ENCODE results near the gene PLAGL2. TPM values are rescaled to one million over a fixed set of nuclear protein-coding genes. Genes with fewer than 3 reads are reported as not detected.

PLAGL2 gene
- total and polyA plus RNA-seq, 5 donors: 4.1 to 7.8 (median 6.7) TPM

DNA sequence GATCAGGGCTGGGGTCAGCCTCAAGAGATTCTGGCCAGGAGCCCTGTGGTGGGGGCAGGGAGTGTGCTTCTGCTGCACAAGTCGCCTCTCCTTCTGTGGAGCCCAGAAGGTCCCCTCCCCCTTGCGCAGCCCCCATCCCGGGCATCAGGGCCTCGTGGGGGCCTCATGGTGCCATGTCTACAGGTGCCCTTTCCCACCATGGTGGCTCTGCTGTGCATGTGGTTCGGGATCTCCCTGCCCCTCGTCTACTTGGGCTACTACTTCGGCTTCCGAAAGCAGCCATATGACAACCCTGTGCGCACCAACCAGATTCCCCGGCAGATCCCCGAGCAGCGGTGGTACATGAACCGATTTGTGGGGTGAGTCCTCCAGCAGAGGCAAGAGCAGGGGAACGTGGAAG, 49.9 kb downstream of the PLAGL2 start:
- WGBS: 95% methylated on average over 14 of the region's 14 CpGs
- intact Hi-C loops (cut with DNase I): no loop called here
- H3K27ac ChIP-seq (ENCODE audit: low read length): no peak overlapping the region
- H3K27me3 ChIP-seq (ENCODE audit: control insufficient read depth, insufficient read depth): no peaks in the 10 kb centered on the region
- H3K4me3 ChIP-seq (ENCODE audit: low read length): no peak overlapping the region
- no peaks in the 10 kb centered on the region for H3K9me3 ChIP-seq (ENCODE audit: control insufficient read depth, low read length)
- peaks cover 8% of the 10 kb centered on the region for H3K4me1 ChIP-seq (ENCODE audit: control insufficient read depth, insufficient read depth, low read length)
- ATAC-seq (no peak), DNase-seq (no peak)

DNA sequence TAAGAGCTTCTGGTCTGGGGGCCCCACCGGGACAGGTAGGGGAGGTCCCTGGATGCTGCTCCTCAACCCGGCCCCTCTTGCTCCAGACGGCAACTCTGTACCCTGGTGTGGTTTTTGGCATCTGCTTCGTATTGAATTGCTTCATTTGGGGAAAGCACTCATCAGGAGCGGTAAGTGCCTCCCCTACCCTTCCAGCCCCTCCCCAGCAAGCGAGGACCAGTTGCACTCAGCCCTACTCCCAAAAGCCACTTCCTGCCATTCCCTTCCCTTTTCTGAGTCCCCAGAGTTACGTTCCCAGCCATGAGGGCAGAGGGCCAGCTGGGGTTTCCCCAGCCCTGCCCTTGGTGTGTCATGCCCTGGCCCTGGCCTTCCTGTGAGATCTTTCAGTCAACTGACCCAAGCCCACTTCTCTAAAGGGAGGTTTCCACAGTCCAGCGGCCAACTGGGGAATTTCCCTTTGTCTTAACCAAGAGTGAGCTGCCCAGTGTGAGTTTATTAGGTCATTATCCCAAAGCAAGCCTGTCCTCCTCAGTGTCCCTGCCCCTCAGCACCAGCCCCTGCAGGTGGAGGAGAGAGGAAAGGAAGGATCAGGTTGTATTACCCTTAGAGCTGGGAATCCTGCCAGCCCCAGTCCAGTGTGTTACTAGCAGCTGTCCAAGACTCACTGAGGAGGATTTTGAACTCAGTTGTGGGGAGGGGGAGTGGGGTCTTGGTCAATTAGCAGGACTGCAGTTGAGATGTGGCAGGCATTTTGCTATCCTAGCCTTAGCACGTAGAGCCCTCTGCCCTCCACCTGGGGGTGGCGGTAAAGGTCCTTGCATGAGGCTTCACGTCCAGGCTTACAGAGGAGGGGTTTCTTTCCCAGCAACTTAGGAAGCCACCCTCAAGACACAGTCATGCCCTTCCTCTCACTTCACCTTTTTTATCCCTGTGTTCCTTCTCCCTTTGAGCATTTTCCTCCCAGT, 52.2 kb downstream of the PLAGL2 start:
- Histone ChIP-seq H3K27me3 (ENCODE audit: control insufficient read depth, insufficient read depth) (no peaks in the 10 kb centered on the region), H3K9me3 (ENCODE audit: control insufficient read depth, low read length) (no peaks in the 10 kb centered on the region), H3K27ac (ENCODE audit: low read length) (peak overlapping the region; percentile 34), H3K4me3 (ENCODE audit: low read length) (no peak overlapping the region), H3K4me1 (ENCODE audit: control insufficient read depth, insufficient read depth, low read length) (peaks cover 8% of the 10 kb centered on the region)
- ATAC-seq (peak; percentile 94 to 97), DNase-seq (peak; percentile 94 to 95 (median 94))
- intact Hi-C loops (cut with DNase I): no loop called here
- 35% methylated on average over 11 of the region's 11 CpGs for WGBS

DNA sequence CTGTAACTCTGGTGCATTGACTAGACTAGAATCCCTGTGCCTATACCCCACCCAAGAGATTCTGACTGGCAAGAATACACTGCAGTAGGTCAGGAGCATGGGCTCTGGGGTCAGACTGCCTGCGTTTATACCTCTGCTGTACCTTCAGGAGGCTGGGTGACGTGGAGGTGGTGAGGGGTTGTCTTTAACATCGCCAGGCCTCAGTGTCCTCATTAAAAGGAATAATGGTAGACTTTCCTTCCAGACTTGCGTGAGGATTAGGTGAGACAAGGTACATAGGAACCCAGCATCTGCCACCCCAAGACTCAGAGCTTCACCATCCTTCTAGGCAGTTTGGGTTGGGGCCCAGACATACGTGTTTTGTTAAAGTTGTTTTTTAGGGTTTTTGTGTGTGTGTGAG, 53.8 kb downstream of the PLAGL2 start:
- no peak overlapping the region for H3K4me3 ChIP-seq (ENCODE audit: low read length)
- ATAC-seq (no peak), DNase-seq (no peak)
- H3K4me1 ChIP-seq (ENCODE audit: control insufficient read depth, insufficient read depth, low read length): peaks cover 8% of the 10 kb centered on the region
- no peaks in the 10 kb centered on the region for H3K27me3 ChIP-seq (ENCODE audit: control insufficient read depth, insufficient read depth)
- no peaks in the 10 kb centered on the region for H3K9me3 ChIP-seq (ENCODE audit: control insufficient read depth, low read length)
- H3K27ac ChIP-seq (ENCODE audit: low read length): no peak overlapping the region
- intact Hi-C loops (cut with DNase I): no loop called here
- 97% methylated on average over 5 of the region's 5 CpGs for WGBS

DNA sequence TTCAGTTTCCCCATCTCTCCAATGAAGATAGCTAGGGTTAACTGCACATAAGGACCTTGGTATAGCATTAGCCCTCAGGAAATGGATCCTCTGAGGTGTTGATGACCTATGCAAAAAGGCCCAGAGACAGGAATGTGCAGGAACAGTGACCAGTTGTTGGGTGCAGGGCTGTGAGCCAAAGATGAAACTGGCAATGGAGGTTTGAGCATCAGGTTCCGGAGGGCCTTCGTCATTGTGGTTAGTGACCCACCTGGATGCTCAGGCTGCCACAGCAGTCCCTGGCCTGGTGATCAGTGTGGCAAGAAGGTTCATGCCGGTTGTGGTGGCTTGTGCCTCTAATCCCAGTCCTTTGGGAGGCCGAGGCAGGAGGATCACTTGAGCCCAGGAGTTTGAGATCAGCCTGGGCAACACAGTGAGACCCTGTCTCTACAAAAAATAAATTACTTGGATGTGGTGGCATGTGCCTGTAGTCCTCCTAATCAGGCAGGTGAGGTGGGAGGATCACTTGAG, 54.3 kb downstream of the PLAGL2 start:
- Histone ChIP-seq H3K4me3 (ENCODE audit: low read length) (no peak overlapping the region), H3K27me3 (ENCODE audit: control insufficient read depth, insufficient read depth) (no peaks in the 10 kb centered on the region), H3K9me3 (ENCODE audit: control insufficient read depth, low read length) (no peaks in the 10 kb centered on the region), H3K4me1 (ENCODE audit: control insufficient read depth, insufficient read depth, low read length) (peaks cover 8% of the 10 kb centered on the region), H3K27ac (ENCODE audit: low read length) (no peak overlapping the region)
- intact Hi-C loops (cut with DNase I): no loop called here
- ATAC-seq (no peak), DNase-seq (no peak)
- WGBS: 95% methylated on average over 4 of the region's 4 CpGs

DNA sequence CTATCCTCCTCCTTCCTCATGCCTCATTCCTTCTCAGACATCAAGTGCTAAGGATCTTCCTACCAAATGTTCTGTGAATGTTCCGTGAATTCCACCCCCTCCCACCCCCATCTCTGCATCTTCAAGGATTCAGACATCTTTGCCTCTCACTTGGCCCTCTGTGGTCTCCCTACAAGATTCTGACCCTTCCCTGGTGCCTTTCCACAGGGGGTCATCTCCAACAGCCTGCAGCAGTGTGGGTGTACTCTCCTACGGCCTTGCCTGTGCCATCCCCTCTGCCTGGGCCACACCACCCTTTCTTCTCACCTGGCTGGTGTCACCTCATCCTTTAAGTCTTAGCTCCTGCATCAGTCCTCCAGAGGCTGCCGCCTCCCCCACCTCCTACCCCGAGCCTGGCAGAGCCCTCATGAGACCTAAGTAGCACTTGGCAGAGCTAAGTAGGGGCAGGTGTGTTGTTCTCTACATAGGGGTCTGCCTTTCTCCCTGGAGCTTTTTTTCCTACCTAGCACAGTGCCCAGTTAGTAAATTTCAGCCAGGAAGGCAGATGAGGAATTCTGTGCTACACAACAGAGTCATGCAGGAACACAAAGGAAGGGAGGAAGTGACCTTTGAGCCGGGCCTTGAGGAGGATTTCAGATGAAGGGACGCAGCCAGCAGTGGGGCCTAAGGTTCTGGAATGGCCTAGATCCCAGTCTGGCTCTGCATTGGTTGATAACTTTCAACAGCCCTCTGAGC, 55.0 kb downstream of the PLAGL2 start:
- DNase-seq (no peak), ATAC-seq (no peak)
- H3K9me3 ChIP-seq (ENCODE audit: control insufficient read depth, low read length): no peaks in the 10 kb centered on the region
- peaks cover 8% of the 10 kb centered on the region for H3K4me1 ChIP-seq (ENCODE audit: control insufficient read depth, insufficient read depth, low read length)
- WGBS: 73% methylated on average over 6 of the region's 6 CpGs
- no peak overlapping the region for H3K27ac ChIP-seq (ENCODE audit: low read length)
- no peaks in the 10 kb centered on the region for H3K27me3 ChIP-seq (ENCODE audit: control insufficient read depth, insufficient read depth)
- no peak overlapping the region for H3K4me3 ChIP-seq (ENCODE audit: low read length)
- intact Hi-C loops (cut with DNase I): no loop called here

DNA sequence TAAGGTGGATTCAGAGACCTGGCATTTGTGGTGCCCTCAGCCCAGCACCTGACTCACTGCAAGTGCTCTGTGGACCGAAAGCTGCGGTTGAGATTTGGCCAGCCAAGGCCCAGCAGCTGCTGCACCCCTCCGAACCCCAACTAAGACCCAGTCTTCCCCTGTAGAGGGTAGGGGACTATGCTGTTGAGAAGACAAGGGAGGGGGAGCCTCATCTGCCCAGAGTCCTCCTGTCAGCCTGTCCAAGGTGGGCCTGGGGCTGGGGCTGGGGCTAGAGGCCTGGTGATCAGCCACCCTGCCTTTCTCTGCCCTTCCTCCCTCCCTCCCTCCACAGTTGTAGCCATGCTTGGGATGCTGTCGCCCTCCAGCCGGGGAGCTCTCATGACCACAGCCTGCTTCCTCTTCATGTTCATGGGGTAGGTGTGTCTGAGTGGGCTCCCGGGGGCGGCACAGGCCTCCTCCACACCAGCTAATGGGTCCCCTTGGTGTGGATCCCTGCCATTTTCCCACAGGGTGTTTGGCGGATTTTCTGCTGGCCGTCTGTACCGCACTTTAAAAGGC, 57.2 kb downstream of the PLAGL2 start:
- Histone ChIP-seq H3K9me3 (ENCODE audit: control insufficient read depth, low read length) (no peaks in the 10 kb centered on the region), H3K27me3 (ENCODE audit: control insufficient read depth, insufficient read depth) (no peaks in the 10 kb centered on the region), H3K27ac (ENCODE audit: low read length) (no peak overlapping the region), H3K4me1 (ENCODE audit: control insufficient read depth, insufficient read depth, low read length) (peaks cover 5% of the 10 kb centered on the region), H3K4me3 (ENCODE audit: low read length) (no peak overlapping the region)
- intact Hi-C loops (cut with DNase I): no loop called here
- DNase-seq: no peak
- ATAC-seq: no peak
- WGBS: 90% methylated on average over 10 of the region's 10 CpGs

DNA sequence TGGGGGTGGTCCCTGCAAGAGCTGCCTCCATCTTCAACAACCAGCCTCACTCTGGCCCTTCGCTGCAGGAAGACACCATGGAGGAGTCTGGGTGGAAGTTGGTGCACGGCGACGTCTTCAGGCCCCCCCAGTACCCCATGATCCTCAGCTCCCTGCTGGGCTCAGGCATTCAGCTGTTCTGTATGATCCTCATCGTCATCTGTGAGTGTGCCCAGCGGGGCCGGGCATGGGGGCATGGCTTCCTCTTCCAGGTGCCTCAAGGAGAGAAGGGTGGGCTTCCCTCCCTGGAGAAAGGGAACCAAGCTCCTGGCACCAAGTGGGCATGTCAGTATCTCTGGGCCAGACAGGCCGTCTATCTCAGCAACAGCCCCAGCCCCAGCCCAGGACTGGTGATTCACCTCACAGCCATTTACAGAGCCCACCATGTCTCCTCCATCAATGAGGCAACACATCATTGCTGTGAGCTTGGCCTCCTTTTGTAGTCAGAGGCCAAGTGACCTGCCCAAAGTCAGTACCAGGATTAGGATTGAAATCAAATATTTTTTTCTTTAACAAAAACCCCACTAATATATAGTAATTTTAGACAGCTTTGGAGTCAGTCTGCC, 57.9 kb downstream of the PLAGL2 start:
- DNase-seq: no peak
- no peak overlapping the region for H3K4me3 ChIP-seq (ENCODE audit: low read length)
- intact Hi-C loops (cut with DNase I): no loop called here
- 77% methylated on average over 8 of the region's 8 CpGs for WGBS
- no peak overlapping the region for H3K27ac ChIP-seq (ENCODE audit: low read length)
- H3K4me1 ChIP-seq (ENCODE audit: control insufficient read depth, insufficient read depth, low read length): no peaks in the 10 kb centered on the region
- no peaks in the 10 kb centered on the region for H3K9me3 ChIP-seq (ENCODE audit: control insufficient read depth, low read length)
- H3K27me3 ChIP-seq (ENCODE audit: control insufficient read depth, insufficient read depth): no peaks in the 10 kb centered on the region
- no peak for ATAC-seq

DNA sequence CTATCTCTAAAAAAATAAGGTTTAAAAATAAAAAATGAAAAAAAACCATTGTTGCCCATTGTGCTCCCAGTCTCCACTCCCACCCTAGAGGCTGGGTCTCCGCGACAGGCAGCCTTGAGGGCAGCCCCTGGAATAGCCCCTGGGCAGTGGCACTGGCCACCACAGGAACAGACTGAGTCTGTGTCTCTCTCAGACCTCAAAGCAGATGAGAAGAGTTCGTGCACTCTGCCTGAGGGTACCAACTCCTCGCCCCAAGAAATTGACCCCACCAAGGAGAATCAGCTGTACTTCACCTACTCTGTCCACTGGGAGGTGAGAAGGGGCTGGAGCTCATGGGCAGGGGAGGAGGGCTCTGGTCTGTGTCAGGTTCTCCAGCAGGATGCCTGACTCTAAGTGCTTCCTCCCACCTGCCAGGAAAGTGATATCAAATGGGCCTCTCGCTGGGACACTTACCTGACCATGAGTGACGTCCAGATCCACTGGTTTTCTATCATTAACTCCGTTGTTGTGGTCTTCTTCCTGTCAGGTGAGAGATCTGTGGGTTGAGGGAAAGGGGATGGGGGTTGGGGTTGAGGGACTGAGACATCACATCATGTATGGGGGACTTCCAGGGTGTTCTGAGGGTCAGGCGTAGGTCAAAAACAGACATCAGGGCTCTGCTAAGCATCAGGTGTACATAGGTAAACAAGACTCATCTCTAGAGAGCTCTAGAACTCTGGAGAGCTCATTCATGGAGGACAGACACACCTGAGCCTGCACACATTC, 62.5 kb downstream of the PLAGL2 start:
- H3K27me3 ChIP-seq (ENCODE audit: control insufficient read depth, insufficient read depth): no peaks in the 10 kb centered on the region
- WGBS: 93% methylated on average over 8 of the region's 8 CpGs
- H3K4me1 ChIP-seq (ENCODE audit: control insufficient read depth, insufficient read depth, low read length): no peaks in the 10 kb centered on the region
- H3K27ac ChIP-seq (ENCODE audit: low read length): no peak overlapping the region
- DNase-seq (no peak), ATAC-seq (no peak)
- no peak overlapping the region for H3K4me3 ChIP-seq (ENCODE audit: low read length)
- intact Hi-C loops (cut with DNase I): no loop called here
- H3K9me3 ChIP-seq (ENCODE audit: control insufficient read depth, low read length): no peaks in the 10 kb centered on the region

DNA sequence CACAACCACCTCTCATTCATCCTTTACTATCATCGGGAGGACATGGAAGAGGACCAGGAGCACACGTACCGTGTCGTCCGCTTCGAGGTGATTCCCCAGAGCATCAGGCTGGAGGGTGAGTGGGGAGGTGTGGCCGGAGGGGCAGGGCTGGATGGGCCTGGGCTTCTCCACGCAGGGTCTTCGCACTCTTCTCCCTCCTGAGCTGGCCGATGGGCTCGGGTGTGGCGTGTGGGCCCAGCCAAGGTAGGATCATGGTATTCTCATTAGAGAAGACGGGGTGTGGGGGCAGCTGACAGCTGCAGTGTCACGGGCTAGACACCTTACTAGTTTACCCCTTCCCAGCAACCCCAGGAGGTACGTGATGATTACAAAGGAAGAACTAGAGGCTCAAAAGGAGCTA, 64.6 kb downstream of the PLAGL2 start:
- ATAC-seq: no peak
- intact Hi-C loops (cut with DNase I): no loop called here
- Histone ChIP-seq H3K4me1 (ENCODE audit: control insufficient read depth, insufficient read depth, low read length) (no peaks in the 10 kb centered on the region), H3K27ac (ENCODE audit: low read length) (no peak overlapping the region), H3K4me3 (ENCODE audit: low read length) (no peak overlapping the region), H3K9me3 (ENCODE audit: control insufficient read depth, low read length) (no peaks in the 10 kb centered on the region), H3K27me3 (ENCODE audit: control insufficient read depth, insufficient read depth) (no peaks in the 10 kb centered on the region)
- DNase-seq: no peak
- 95% methylated on average over 15 of the region's 15 CpGs for WGBS
